ENCODE measurements around the gene GALNT3.

The GALNT3 gene

GRCh38 chr2:165716091-165716490 lies 78.0 kb downstream of the GALNT3 start (continued):
- TF ChIP-seq, protein P1, sequence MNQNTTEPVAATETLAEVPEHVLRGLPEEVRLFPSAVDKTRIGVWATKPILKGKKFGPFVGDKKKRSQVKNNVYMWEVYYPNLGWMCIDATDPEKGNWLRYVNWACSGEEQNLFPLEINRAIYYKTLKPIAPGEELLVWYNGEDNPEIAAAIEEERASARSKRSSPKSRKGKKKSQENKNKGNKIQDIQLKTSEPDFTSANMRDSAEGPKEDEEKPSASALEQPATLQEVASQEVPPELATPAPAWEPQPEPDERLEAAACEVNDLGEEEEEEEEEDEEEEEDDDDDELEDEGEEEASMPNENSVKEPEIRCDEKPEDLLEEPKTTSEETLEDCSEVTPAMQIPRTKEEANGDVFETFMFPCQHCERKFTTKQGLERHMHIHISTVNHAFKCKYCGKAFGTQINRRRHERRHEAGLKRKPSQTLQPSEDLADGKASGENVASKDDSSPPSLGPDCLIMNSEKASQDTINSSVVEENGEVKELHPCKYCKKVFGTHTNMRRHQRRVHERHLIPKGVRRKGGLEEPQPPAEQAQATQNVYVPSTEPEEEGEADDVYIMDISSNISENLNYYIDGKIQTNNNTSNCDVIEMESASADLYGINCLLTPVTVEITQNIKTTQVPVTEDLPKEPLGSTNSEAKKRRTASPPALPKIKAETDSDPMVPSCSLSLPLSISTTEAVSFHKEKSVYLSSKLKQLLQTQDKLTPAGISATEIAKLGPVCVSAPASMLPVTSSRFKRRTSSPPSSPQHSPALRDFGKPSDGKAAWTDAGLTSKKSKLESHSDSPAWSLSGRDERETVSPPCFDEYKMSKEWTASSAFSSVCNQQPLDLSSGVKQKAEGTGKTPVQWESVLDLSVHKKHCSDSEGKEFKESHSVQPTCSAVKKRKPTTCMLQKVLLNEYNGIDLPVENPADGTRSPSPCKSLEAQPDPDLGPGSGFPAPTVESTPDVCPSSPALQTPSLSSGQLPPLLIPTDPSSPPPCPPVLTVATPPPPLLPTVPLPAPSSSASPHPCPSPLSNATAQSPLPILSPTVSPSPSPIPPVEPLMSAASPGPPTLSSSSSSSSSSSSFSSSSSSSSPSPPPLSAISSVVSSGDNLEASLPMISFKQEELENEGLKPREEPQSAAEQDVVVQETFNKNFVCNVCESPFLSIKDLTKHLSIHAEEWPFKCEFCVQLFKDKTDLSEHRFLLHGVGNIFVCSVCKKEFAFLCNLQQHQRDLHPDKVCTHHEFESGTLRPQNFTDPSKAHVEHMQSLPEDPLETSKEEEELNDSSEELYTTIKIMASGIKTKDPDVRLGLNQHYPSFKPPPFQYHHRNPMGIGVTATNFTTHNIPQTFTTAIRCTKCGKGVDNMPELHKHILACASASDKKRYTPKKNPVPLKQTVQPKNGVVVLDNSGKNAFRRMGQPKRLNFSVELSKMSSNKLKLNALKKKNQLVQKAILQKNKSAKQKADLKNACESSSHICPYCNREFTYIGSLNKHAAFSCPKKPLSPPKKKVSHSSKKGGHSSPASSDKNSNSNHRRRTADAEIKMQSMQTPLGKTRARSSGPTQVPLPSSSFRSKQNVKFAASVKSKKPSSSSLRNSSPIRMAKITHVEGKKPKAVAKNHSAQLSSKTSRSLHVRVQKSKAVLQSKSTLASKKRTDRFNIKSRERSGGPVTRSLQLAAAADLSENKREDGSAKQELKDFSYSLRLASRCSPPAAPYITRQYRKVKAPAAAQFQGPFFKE (tag by site-specific recombination; IDR thresholded peaks at IDR 0.05; ENCODE audit: borderline replicate concordance) = no peak
- TF ChIP-seq, protein P2, sequence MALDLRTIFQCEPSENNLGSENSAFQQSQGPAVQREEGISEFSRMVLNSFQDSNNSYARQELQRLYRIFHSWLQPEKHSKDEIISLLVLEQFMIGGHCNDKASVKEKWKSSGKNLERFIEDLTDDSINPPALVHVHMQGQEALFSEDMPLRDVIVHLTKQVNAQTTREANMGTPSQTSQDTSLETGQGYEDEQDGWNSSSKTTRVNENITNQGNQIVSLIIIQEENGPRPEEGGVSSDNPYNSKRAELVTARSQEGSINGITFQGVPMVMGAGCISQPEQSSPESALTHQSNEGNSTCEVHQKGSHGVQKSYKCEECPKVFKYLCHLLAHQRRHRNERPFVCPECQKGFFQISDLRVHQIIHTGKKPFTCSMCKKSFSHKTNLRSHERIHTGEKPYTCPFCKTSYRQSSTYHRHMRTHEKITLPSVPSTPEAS (tag by site-specific recombination; IDR thresholded peaks at IDR 0.05) = no peak
- TF ChIP-seq ZBTB6 (tag by site-specific recombination; IDR thresholded peaks at IDR 0.05) (no peak), ZNF324 (tag by site-specific recombination; IDR thresholded peaks at IDR 0.05) (no peak), ZNF148 (tag by site-specific recombination; IDR thresholded peaks at IDR 0.05; ENCODE audit: borderline replicate concordance) (no peak), OSR2 (tag by site-specific recombination; IDR thresholded peaks at IDR 0.05) (no peak), ZNF747 (tag by site-specific recombination; IDR thresholded peaks at IDR 0.05) (no peak), SP2 (tag by site-specific recombination; IDR thresholded peaks at IDR 0.05) (no peak), ZIC2 (tag by site-specific recombination; IDR thresholded peaks at IDR 0.05) (no peak), GLI2 (tag by site-specific recombination; IDR thresholded peaks at IDR 0.05; ENCODE audit: borderline replicate concordance, low read depth) (no peak)
- TF ChIP-seq, protein P3, sequence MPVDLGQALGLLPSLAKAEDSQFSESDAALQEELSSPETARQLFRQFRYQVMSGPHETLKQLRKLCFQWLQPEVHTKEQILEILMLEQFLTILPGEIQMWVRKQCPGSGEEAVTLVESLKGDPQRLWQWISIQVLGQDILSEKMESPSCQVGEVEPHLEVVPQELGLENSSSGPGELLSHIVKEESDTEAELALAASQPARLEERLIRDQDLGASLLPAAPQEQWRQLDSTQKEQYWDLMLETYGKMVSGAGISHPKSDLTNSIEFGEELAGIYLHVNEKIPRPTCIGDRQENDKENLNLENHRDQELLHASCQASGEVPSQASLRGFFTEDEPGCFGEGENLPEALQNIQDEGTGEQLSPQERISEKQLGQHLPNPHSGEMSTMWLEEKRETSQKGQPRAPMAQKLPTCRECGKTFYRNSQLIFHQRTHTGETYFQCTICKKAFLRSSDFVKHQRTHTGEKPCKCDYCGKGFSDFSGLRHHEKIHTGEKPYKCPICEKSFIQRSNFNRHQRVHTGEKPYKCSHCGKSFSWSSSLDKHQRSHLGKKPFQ (tag by site-specific recombination; IDR thresholded peaks at IDR 0.05) = no peak

GRCh38 chr2:165706960-165707487 lies 87.0 kb downstream of the GALNT3 start:
- ChIA-PET POLR2A (no interaction called here), CTCF (no interaction called here)
- TF ChIP-seq ZBTB17 (tag by site-specific recombination; IDR thresholded peaks at IDR 0.05) (no peak), SP7 (tag by site-specific recombination; IDR thresholded peaks at IDR 0.05) (no peak), RBAK (tag by site-specific recombination; IDR thresholded peaks at IDR 0.05) (no peak), ZNF692 (tag by site-specific recombination; IDR thresholded peaks at IDR 0.05) (no peak), ZNF274 (IDR thresholded peaks at IDR 0.05; ENCODE audit: low read length) (no peak), ZNF274 (tag by site-specific recombination; IDR thresholded peaks at IDR 0.05; ENCODE audit: borderline replicate concordance) (no peak), ZNF146 (tag by site-specific recombination; IDR thresholded peaks at IDR 0.05) (no peak), ZNF202 (tag by site-specific recombination; IDR thresholded peaks at IDR 0.05; ENCODE audit: borderline replicate concordance) (no peak), ZNF544 (tag by site-specific recombination; IDR thresholded peaks at IDR 0.05) (no peak), ZNF473 (tag by site-specific recombination; IDR thresholded peaks at IDR 0.05) (no peak), ZNF521 (tag by site-specific recombination; IDR thresholded peaks at IDR 0.05) (no peak)
- TF ChIP-seq, protein P2 (tag by site-specific recombination; IDR thresholded peaks at IDR 0.05) = no peak

More at GRCh38 chr2:165706960-165707487, 87.0 kb downstream of the GALNT3 start:
- H3K4me3 ChIP-seq (ENCODE audit: low read depth, low read length) = no peak overlapping the region
- H3K36me3 ChIP-seq (ENCODE audit: control insufficient read depth in 2 of 2, insufficient read depth in 1 of 2, low read length in 2 of 2) = no peaks in the 10 kb centered on the region
- no peaks in the 10 kb centered on the region for H3K9me3 ChIP-seq (ENCODE audit: control insufficient read depth, insufficient read depth, low read depth, low read length)
- no peaks in the 10 kb centered on the region for H3K4me1 ChIP-seq (ENCODE audit: control insufficient read depth, insufficient read depth, low read length)
- no peak overlapping the region for H3K27ac ChIP-seq (ENCODE audit: extremely low read depth, low read depth, low read length)
